IPS-11a (cell line): ENCODE results near the gene ARCN1.

Experiments
- H3K4me3 ChIP-seq: one replicate; pipeline ENCODE4 v1.5.1; 2013; ENCODE audit warnings: low read depth, low read length, control low read depth

The ARCN1 gene

GRCh38 chr11:118620529-118621070, 48.4 kb downstream of the ARCN1 start:
- H3K4me3 ChIP-seq, result peak overlapping the region; percentile 63

GRCh38 chr11:118621071-118621783, 49.0 kb downstream of the ARCN1 start:
- H3K4me3 ChIP-seq, result peak overlapping the region; percentile 63

- peak overlapping the region; percentile 63 for H3K4me3 ChIP-seq
These were observed 49.7 kb downstream of the ARCN1 start for GRCh38 chr11:118621784-118622375.

- no peak overlapping the region for H3K4me3 ChIP-seq
These were observed 50.4 kb downstream of the ARCN1 start for GRCh38 chr11:118622376-118623268.

GRCh38 chr11:118623269-118623655, 51.1 kb downstream of the ARCN1 start:
- H3K4me3 ChIP-seq, result no peak overlapping the region

GRCh38 chr11:118625036-118625690, 53.0 kb downstream of the ARCN1 start:
- no peak overlapping the region for H3K4me3 ChIP-seq

GRCh38 chr11:118625976-118626375, 53.8 kb downstream of the ARCN1 start:
- no peak overlapping the region for H3K4me3 ChIP-seq

- H3K4me3 ChIP-seq, result no peak overlapping the region
These were observed 55.4 kb downstream of the ARCN1 start for GRCh38 chr11:118627566-118627965.

- no peak overlapping the region for H3K4me3 ChIP-seq
These were observed 55.8 kb downstream of the ARCN1 start for GRCh38 chr11:118628031-118628430.

GRCh38 chr11:118628432-118628831, 56.2 kb downstream of the ARCN1 start:
- H3K4me3 ChIP-seq, result no peak overlapping the region

- no peak overlapping the region for H3K4me3 ChIP-seq
These were observed 56.8 kb downstream of the ARCN1 start for GRCh38 chr11:118628861-118629549.

GRCh38 chr11:118629761-118630661, 57.8 kb downstream of the ARCN1 start:
- no peak overlapping the region for H3K4me3 ChIP-seq

GRCh38 chr11:118631142-118631909, 59.1 kb downstream of the ARCN1 start:
- H3K4me3 ChIP-seq, result no peak overlapping the region

- H3K4me3 ChIP-seq, result no peak overlapping the region
These were observed 60.5 kb downstream of the ARCN1 start for GRCh38 chr11:118632577-118633318.

- no peak overlapping the region for H3K4me3 ChIP-seq
These were observed 61.1 kb downstream of the ARCN1 start for GRCh38 chr11:118633319-118633690.

- H3K4me3 ChIP-seq, result no peak overlapping the region
These were observed 61.8 kb downstream of the ARCN1 start for GRCh38 chr11:118633979-118634378.

- H3K4me3 ChIP-seq, result peak overlapping the region; percentile 52
These were observed 62.4 kb downstream of the ARCN1 start for GRCh38 chr11:118634431-118635236.
